ENCODE measurements around the gene KIF18A.
"Not testable (repeated sequence)": the region's sequence is repeated elsewhere in the genome, so short reads cannot be mapped to it uniquely, and the experiment has no call there.

DNA sequence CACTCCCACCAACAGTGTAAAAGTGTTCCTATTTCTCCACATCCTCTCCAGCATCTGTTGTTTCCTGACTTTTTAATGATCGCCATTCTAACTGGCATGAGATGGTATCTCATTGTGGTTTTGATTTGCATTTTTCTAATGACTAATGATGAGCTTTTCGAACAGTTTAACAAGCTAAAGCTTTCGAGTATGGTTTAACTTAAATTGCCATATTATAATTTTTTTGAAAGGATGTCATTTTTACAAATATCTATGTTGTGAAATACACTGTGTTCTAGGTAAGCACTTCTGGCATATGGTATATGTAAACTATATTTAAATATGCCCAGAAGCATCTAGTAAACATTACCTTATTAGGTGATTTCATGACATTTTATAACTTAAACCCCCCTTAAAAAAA, 20.3 kb downstream of the KIF18A start:
- not testable (repeated sequence) for TF ChIP-seq POLR2AphosphoS5 (IDR thresholded peaks at IDR 0.05)
- TF ChIP-seq, protein P1, sequence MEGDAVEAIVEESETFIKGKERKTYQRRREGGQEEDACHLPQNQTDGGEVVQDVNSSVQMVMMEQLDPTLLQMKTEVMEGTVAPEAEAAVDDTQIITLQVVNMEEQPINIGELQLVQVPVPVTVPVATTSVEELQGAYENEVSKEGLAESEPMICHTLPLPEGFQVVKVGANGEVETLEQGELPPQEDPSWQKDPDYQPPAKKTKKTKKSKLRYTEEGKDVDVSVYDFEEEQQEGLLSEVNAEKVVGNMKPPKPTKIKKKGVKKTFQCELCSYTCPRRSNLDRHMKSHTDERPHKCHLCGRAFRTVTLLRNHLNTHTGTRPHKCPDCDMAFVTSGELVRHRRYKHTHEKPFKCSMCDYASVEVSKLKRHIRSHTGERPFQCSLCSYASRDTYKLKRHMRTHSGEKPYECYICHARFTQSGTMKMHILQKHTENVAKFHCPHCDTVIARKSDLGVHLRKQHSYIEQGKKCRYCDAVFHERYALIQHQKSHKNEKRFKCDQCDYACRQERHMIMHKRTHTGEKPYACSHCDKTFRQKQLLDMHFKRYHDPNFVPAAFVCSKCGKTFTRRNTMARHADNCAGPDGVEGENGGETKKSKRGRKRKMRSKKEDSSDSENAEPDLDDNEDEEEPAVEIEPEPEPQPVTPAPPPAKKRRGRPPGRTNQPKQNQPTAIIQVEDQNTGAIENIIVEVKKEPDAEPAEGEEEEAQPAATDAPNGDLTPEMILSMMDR (IDR thresholded peaks at IDR 0.05 in 8 of 11, conservative IDR thresholded peaks at IDR 0.05 in 3 of 11), result not testable (repeated sequence)
